HEK293T (cell line): ENCODE data around the gene MUC20.

ENCODE experiments used
- BHLHE40 ChIP-seq: fragments of 450-650 bp; IDR thresholded peaks from 2 replicates; pipeline ENCODE4 v1.6.1; 2016; ENCODE audit warnings: mild to moderate bottlenecking, moderate library complexity, borderline replicate concordance
- CTBP1 ChIP-seq: fragments of 450-650 bp; IDR thresholded peaks from 2 replicates; pipeline ENCODE4 v1.6.1; 2016; ENCODE audit warnings: borderline replicate concordance
- ELF4 ChIP-seq: fragments of 450-650 bp; IDR thresholded peaks from 2 replicates; pipeline ENCODE4 v1.6.1; 2017; ENCODE audit warnings: antibody characterized with exemption
- FOXA1 ChIP-seq: fragments of 450-650 bp; IDR thresholded peaks from 2 replicates; pipeline ENCODE4 v1.6.1; 2016; ENCODE audit warnings: mild to moderate bottlenecking
- SP1 ChIP-seq: fragments of 450-650 bp; IDR thresholded peaks from 2 replicates; pipeline ENCODE4 v1.6.1; 2017
- SUZ12 ChIP-seq: fragments of 450-650 bp; IDR thresholded peaks from 2 replicates; pipeline ENCODE4 v1.6.1; 2016; ENCODE audit warnings: mild to moderate bottlenecking
- ZNF384 ChIP-seq: fragments of 450-650 bp; IDR thresholded peaks from 2 replicates; pipeline ENCODE4 v1.6.1; 2016

DNA sequence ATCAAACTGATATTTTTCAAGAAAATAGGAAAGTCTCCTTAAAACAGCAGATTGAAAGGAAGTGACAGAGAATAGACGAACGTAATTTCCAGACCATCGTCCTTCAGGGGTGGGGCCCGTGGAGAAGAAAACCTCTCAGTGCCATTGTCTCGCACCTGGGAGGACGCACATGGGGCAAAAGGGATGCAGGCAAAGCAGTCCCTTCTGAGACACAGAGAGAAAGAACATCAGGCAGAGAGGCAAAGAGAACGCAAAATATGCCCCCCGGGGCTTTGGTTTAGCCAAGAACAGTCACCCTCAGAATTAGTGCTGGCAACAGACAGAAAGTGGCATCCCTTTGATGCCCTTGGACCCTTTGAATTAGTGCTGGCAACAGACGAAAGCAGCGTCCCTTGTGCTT is 37.0 kb downstream of the MUC20 start:
- no peak for TF ChIP-seq CTBP1
- TF ChIP-seq SUZ12 = no peak
- no peak for TF ChIP-seq BHLHE40
- TF ChIP-seq ELF4 = no peak
- TF ChIP-seq ZNF384 = no peak
- no peak for TF ChIP-seq SP1
- TF ChIP-seq FOXA1 = no peak
